ENCODE data around the gene PPARG.

- TF ChIP-seq, protein P1, sequence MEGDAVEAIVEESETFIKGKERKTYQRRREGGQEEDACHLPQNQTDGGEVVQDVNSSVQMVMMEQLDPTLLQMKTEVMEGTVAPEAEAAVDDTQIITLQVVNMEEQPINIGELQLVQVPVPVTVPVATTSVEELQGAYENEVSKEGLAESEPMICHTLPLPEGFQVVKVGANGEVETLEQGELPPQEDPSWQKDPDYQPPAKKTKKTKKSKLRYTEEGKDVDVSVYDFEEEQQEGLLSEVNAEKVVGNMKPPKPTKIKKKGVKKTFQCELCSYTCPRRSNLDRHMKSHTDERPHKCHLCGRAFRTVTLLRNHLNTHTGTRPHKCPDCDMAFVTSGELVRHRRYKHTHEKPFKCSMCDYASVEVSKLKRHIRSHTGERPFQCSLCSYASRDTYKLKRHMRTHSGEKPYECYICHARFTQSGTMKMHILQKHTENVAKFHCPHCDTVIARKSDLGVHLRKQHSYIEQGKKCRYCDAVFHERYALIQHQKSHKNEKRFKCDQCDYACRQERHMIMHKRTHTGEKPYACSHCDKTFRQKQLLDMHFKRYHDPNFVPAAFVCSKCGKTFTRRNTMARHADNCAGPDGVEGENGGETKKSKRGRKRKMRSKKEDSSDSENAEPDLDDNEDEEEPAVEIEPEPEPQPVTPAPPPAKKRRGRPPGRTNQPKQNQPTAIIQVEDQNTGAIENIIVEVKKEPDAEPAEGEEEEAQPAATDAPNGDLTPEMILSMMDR (IDR thresholded peaks at IDR 0.05; ENCODE audit: low read length) = no peak
- TF ChIP-seq EZH2 (optimal IDR thresholded peaks at IDR 0.05; ENCODE audit: low read depth, low read length) (no peak), EZH2phosphoT487 (IDR thresholded peaks at IDR 0.05; ENCODE audit: low read length) (no peak)
Observed at GRCh38 chr3:12312010-12312409, 23.1 kb downstream of the PPARG start.

All from MM.1S (cell line).